ENCODE results near the gene DHX15.

DHX15 gene

GRCh38 chr4:24584211-24584850 is at the start of gene DHX15:
Gene DHX15, minus strand, starts transcription at chr4:24584554. Its CDS starts 161 bp downstream, at chr4:24584393.
- DNase-seq, result peak; percentile 90

GRCh38 chr4:24632011-24632410 is 47.7 kb upstream of the DHX15 start:
- DNase-seq, result no peak

GRCh38 chr4:24630937-24631336 is 46.6 kb upstream of the DHX15 start:
- DNase-seq, result no peak

GRCh38 chr4:24625091-24625490 is 40.7 kb upstream of the DHX15 start:
- DNase-seq, result no peak

GRCh38 chr4:24624381-24624780 is 40.0 kb upstream of the DHX15 start:
- no peak for DNase-seq

GRCh38 chr4:24622146-24622834 is 37.9 kb upstream of the DHX15 start:
- no peak for DNase-seq

GRCh38 chr4:24615977-24616376 is 31.6 kb upstream of the DHX15 start:
- no peak for DNase-seq

- DNase-seq, result no peak
Observed at GRCh38 chr4:24614881-24615280, 30.5 kb upstream of the DHX15 start.

- DNase-seq, result no peak
Observed at GRCh38 chr4:24613502-24613901, 29.1 kb upstream of the DHX15 start.

- no peak for DNase-seq
Observed at GRCh38 chr4:24611575-24611974, 27.2 kb upstream of the DHX15 start.

GRCh38 chr4:24607334-24607733 is 23.0 kb upstream of the DHX15 start:
- no peak for DNase-seq

GRCh38 chr4:24605216-24605615 is 20.9 kb upstream of the DHX15 start:
- no peak for DNase-seq

GRCh38 chr4:24604558-24605214 is 20.3 kb upstream of the DHX15 start:
- DNase-seq, result no peak

GRCh38 chr4:24603343-24603742 is 19.0 kb upstream of the DHX15 start:
- DNase-seq, result no peak

- DNase-seq, result no peak
Observed at GRCh38 chr4:24601121-24601520, 16.8 kb upstream of the DHX15 start.

- no peak for DNase-seq
Observed at GRCh38 chr4:24599275-24599674, 14.9 kb upstream of the DHX15 start.

- no peak for DNase-seq
Observed at GRCh38 chr4:24598025-24598424, 13.7 kb upstream of the DHX15 start.

GRCh38 chr4:24595659-24596058 is 11.3 kb upstream of the DHX15 start:
- DNase-seq, result no peak

GRCh38 chr4:24594887-24595286 is 10.5 kb upstream of the DHX15 start:
- DNase-seq, result no peak

GRCh38 chr4:24589448-24589847 is 5.1 kb upstream of the DHX15 start:
- no peak for DNase-seq

GRCh38 chr4:24588216-24588954 is 4.0 kb upstream of the DHX15 start:
- no peak for DNase-seq

- peak; percentile 32 for DNase-seq
Observed at GRCh38 chr4:24583451-24584210, 723 bp downstream of the DHX15 start.
